Fibroblast of skin of right quadriceps (primary cell): Measurements from ENCODE around the gene HLA-F.

Source experiments
- DNase-seq: peaks from one replicate; pipeline ENCODE4 v3.0.0-alpha.2; 2013

HLA-F gene

DNA sequence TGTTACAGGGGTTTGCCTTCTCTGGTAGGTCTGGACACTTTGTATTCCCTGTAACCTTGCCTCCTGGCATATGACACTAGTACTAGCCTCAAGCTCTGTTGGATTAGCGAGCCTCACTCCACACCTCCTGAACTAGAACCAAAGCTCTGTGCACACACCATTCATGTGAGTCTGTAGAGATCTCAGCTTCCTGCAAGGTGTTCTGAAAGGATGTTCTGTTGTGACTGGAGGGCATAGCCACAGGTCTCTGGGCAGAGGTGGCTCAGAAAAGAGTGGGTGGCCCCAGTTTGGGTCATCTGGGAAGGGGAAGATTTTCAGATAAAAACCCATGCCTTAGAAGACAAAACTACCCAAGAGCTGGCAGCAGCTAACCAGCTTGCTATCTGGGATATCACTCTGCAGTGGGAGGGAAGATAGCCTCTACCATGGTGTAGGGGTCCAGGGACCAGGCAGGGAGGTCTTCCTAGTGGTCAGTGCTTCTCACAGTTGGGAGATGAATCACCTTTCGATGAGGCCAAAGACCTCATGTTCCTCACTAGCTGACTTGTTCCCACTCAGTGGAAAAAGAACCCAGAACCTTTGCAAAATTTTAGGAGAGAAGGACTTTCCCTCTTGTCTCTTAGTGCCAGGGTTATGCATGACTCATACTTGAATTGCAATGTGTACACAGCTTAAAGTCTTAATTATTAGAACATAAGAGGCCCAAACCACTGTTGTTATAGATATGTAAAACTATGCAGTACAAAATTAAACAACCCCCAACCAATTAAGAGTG lies 41.4 kb downstream of the HLA-F start:
- DNase-seq: no peak

GRCh38 chr6:29769336-29769735 lies 46.1 kb downstream of the HLA-F start:
- no peak for DNase-seq

- DNase-seq: no peak
These were observed 47.1 kb downstream of the HLA-F start for GRCh38 chr6:29770306-29770705.

GRCh38 chr6:29776684-29777083 lies 53.5 kb downstream of the HLA-F start:
- no peak for DNase-seq
